ENCODE results near the gene SMAD6.

Gene SMAD6

DNA sequence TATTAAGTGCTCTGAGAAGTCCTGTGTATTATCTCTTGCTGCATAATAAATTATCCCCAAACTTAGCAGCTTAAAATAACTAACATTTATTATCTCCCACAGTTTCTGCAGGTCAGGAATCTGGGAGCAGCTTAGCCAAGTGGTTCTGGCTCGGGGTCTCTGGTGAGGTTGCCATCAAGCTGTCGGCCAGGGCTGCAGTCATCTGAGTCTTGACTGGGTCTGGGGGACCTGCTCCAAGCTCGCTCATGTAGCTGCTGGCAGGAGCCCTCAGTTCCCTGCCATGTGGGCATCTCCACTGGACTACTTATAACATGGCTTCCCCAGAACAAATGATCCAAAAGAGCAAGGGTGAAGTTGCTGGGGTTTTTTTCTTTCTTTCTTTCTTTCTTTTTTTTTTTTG lies 80.7 kb downstream of the SMAD6 start:
- TF ChIP-seq, protein P1, sequence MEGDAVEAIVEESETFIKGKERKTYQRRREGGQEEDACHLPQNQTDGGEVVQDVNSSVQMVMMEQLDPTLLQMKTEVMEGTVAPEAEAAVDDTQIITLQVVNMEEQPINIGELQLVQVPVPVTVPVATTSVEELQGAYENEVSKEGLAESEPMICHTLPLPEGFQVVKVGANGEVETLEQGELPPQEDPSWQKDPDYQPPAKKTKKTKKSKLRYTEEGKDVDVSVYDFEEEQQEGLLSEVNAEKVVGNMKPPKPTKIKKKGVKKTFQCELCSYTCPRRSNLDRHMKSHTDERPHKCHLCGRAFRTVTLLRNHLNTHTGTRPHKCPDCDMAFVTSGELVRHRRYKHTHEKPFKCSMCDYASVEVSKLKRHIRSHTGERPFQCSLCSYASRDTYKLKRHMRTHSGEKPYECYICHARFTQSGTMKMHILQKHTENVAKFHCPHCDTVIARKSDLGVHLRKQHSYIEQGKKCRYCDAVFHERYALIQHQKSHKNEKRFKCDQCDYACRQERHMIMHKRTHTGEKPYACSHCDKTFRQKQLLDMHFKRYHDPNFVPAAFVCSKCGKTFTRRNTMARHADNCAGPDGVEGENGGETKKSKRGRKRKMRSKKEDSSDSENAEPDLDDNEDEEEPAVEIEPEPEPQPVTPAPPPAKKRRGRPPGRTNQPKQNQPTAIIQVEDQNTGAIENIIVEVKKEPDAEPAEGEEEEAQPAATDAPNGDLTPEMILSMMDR (IDR thresholded peaks at IDR 0.05; ENCODE audit: insufficient read depth, low read depth, low read length, missing control alignments): no peak
- no peak overlapping the region for H3K4me3 ChIP-seq (ENCODE audit: low read length)
- no peak for DNase-seq (ENCODE audit: low read depth)

DNA sequence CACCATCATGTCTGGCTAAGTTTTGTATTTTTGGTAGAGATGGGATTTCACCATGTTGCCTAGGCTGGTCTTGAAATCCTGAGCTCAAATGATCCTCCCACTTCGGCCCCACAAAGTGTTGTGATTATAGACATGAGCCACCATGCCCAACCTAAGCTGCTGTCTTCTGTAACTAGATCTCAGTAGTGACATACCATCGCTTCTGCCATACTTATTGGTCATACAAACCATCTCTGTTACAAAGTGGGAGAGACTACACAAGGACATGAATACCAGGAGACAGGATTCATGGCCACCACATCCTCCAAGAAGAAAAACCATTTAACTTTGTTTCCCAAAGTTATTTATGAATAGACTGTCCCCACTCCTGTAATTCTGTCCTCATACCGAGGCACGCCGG lies 81.3 kb downstream of the SMAD6 start:
- no peak for DNase-seq (ENCODE audit: low read depth)
- TF ChIP-seq, protein P1 (IDR thresholded peaks at IDR 0.05; ENCODE audit: insufficient read depth, low read depth, low read length, missing control alignments): no peak
- no peak overlapping the region for H3K4me3 ChIP-seq (ENCODE audit: low read length)

DNA sequence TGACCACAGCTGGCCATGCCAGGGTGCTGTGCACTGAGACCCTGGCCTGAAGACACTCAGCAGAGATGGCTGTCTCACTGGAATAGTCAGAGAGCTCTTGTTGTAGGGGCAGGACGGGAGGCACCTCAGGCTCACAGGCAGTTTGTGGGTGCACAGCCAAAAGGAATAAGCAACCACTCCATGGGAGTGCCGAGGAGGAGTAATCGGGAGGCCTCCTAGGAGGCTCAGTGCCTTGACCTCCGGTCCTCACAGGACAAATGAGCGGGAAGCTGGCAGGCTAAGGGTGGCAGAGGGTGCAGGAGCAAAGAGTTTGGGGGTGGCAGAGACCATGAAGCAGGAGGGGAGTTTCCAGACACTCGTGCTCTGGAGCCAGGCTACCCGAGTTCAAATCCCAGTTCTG lies 81.7 kb downstream of the SMAD6 start:
- TF ChIP-seq, protein P1 (IDR thresholded peaks at IDR 0.05; ENCODE audit: insufficient read depth, low read depth, low read length, missing control alignments): no peak
- H3K4me3 ChIP-seq (ENCODE audit: low read length): no peak overlapping the region
- DNase-seq (ENCODE audit: low read depth): no peak

DNA sequence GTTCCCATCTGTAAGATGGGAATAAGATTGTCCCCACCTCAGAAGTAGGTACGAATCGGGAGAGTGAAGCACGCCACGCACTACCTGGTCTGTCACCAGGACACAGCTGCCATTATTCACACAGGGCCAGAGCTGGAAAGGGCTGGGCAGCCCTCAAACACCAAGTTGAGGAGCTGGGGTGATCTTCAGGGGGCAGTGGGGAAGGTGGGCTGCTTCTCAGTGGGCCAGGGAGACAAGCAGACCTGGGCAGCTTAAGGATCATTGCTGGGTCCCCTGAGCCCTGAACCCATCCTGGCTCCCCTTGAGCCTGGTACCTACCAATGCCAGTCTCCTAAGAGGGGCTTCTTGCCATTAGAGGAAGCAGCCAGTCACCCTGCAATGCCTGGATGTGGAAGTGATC lies 82.1 kb downstream of the SMAD6 start:
- no peak for DNase-seq (ENCODE audit: low read depth)
- H3K4me3 ChIP-seq (ENCODE audit: low read length): no peak overlapping the region
- TF ChIP-seq, protein P1 (IDR thresholded peaks at IDR 0.05; ENCODE audit: insufficient read depth, low read depth, low read length, missing control alignments): no peak

DNA sequence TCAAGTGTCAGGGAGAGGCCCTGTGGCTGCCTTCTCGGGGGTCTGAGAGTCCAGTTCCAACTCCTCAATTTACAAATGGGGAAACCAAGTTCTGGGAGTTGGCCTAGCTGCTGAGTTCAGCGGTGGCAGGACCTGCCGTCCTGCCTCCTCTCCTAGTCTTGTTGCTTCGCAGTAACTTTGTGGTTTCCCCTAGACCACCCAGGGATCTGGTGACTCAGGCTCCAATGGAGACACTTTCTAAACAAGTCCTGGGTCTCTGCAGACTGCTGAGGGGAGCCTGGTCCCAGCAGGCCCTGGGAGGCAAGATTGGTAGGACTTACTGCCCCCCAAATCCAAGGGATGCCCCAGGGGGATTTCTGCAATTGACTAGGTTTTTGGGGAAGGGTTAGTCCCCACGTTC lies 83.6 kb downstream of the SMAD6 start:
- no peak for DNase-seq (ENCODE audit: low read depth)
- TF ChIP-seq, protein P1 (IDR thresholded peaks at IDR 0.05; ENCODE audit: insufficient read depth, low read depth, low read length, missing control alignments): no peak
- no peak overlapping the region for H3K4me3 ChIP-seq (ENCODE audit: low read length)

DNA sequence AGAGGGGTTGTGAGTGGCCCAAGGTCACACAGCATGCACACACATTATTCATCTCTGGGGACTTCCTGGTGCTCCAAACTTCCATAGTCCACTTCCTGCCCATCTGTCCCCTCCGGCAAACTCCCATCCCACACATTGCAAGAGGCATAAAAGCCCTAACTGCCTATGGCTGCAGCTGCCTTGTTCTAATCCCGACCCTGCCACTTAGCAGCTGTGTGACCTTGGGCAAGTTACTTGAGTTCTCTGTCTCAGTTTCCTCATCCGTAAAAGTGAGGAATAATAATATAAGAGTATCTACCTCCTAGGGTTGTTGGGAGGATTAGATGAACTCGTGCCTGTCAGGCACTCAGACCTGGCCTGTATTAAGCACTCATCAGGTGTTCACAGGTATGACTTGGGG lies 84.2 kb downstream of the SMAD6 start:
- no peak for DNase-seq (ENCODE audit: low read depth)
- no peak overlapping the region for H3K4me3 ChIP-seq (ENCODE audit: low read length)
- TF ChIP-seq, protein P1 (IDR thresholded peaks at IDR 0.05; ENCODE audit: insufficient read depth, low read depth, low read length, missing control alignments): no peak

DNA sequence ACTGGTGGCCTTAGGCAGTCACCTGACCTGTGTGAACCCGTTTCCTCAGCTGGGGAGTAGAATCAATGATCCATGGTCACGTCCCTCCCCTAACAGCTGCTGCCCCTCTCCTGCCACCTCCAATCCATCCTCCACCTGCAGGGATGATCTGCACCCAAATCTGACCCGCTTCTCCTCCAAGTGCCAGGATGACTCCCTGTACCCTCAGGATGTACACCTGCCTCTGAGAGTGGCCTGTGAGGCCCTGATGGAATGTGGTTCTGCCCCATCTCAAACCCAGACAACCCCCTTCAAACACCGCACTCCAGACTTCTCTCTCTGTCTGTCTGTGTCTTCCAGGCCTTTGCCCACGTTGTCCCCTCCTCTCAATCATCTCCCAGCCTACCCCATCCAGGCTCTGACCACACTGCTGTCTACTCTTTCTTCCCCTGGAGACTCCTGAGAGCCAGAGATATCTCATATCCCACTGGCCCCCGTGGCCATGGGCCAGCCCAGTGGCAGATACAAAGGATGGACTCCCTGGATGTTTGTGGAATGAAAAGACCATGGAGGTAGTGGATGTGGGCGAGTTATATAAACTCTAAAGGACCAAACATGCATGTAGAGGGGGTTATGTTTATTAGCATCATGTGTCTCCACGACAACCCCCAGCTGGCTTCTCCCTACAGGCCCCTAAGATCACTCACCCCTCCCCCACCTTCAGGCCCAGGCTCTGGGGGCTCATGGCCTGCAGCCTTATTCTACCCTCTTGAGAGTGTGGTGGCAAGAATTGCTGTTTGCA lies 84.9 kb downstream of the SMAD6 start:
- H3K4me3 ChIP-seq (ENCODE audit: low read length): no peak overlapping the region
- TF ChIP-seq, protein P1 (IDR thresholded peaks at IDR 0.05; ENCODE audit: insufficient read depth, low read depth, low read length, missing control alignments): no peak
- no peak for DNase-seq (ENCODE audit: low read depth)
